PC-9 (cell line): ENCODE results near the gene TULP4. TPM values are rescaled to one million over a fixed set of nuclear protein-coding genes. Genes with fewer than 3 reads are reported as not detected.

Experiments used
- BruUV-seq: library from RNA; stranded (reverse); fragments of 400-500 nt; replicated peaks from 2 replicates; lab custom pipeline; 2021; lab: Mats Ljungman, UMichigan
- CTCF ChIA-PET: fragments of 300-600 bp; sonication (Branson Sonifier 250); formaldehyde crosslinking; loops from one replicate; lab custom pipeline; 2022; ENCODE audit warnings: antibody characterized with exemption; lab: Charles Lee
- POLR2A ChIA-PET: fragments of 300-600 bp; sonication (Branson Sonifier 250); formaldehyde crosslinking; loops from one replicate; lab custom pipeline; 2022; ENCODE audit warnings: antibody characterized with exemption; ENCODE audit not compliant: unreplicated experiment; lab: Charles Lee
- DNase-seq, 2 experiments: peaks; one replicate each; pipeline versions ENCODE4 v3.0.0 to v3.0.0-alpha.2; 2015 to 2022; ENCODE audit warnings: mixed read lengths in 1 of 2
- H2AFZ ChIP-seq: fragments of 200-600 bp; sonication (generic); 2 replicates; pipeline ENCODE4 v1.8.1; 2017; ENCODE audit warnings: antibody characterized with exemption
- H3F3A ChIP-seq: fragments of 200-600 bp; sonication (generic); 2 replicates; pipeline ENCODE4 v1.8.1; 2017; ENCODE audit warnings: antibody characterized with exemption, mild to moderate bottlenecking, low read depth; ENCODE audit not compliant: insufficient read depth
- H3K27ac ChIP-seq: fragments of 200-600 bp; sonication (generic); 2 replicates; pipeline ENCODE4 v1.6.1; 2016; ENCODE audit warnings: mixed run types
- H3K27me3 ChIP-seq: fragments of 200-600 bp; sonication (generic); 2 replicates; pipeline ENCODE4 v1.6.1; 2016; ENCODE audit warnings: low read depth, mixed run types; ENCODE audit not compliant: insufficient read depth
- H3K36me3 ChIP-seq: fragments of 200-600 bp; sonication (generic); 2 replicates; pipeline ENCODE4 v1.6.1; 2016; ENCODE audit warnings: low read depth, mixed run types
- H3K4me1 ChIP-seq: fragments of 200-600 bp; sonication (generic); replicated peaks from 2 replicates; pipeline ENCODE4 v1.6.1; 2016; ENCODE audit warnings: mixed run types; ENCODE audit not compliant: insufficient read depth
- H3K4me2 ChIP-seq: fragments of 200-600 bp; sonication (generic); 2 replicates; pipeline ENCODE4 v1.6.1; 2017; ENCODE audit warnings: mixed run types
- H3K4me3 ChIP-seq: fragments of 200-600 bp; sonication (generic); 2 replicates; pipeline ENCODE4 v1.6.1; 2016; ENCODE audit warnings: mixed run types
- H3K79me2 ChIP-seq: fragments of 200-600 bp; sonication (generic); 2 replicates; pipeline ENCODE4 v1.6.1; 2017; ENCODE audit warnings: low read depth, mixed run types
- H3K9me2 ChIP-seq: fragments of 200-600 bp; sonication (generic); 2 replicates; pipeline ENCODE4 v1.8.1; 2017; ENCODE audit warnings: mild to moderate bottlenecking; ENCODE audit not compliant: insufficient read depth
- H3K9me3 ChIP-seq: fragments of 200-600 bp; sonication (generic); 2 replicates; pipeline ENCODE4 v1.8.1; 2016; ENCODE audit warnings: low read depth; ENCODE audit not compliant: insufficient read depth
- H4K20me1 ChIP-seq: fragments of 200-600 bp; sonication (generic); 2 replicates; pipeline ENCODE4 v1.8.1; 2017; ENCODE audit not compliant: insufficient read depth
- CTCF ChIP-seq: fragments of 200-600 bp; sonication (generic); conservative IDR thresholded peaks from 2 replicates; pipeline ENCODE4 v1.6.1; 2017; ENCODE audit warnings: mixed run types, antibody characterized with exemption, mild to moderate bottlenecking, moderate library complexity
- EZH2 ChIP-seq: fragments of 200-600 bp; sonication (generic); IDR thresholded peaks from 2 replicates; pipeline ENCODE4 v1.8.0; 2017; ENCODE audit warnings: antibody characterized with exemption, low read depth
- intact Hi-C: fragments of 100-400 bp; cut with micrococcal nuclease; formaldehyde crosslinking; loops from one replicate; pipeline ENCODE4 v1.10.0; 2022; ENCODE audit not compliant: unreplicated experiment
- total RNA-seq: library from RNA; stranded (reverse); gene quantifications from 2 replicates; pipeline ENCODE4 v1.2.3, GENCODE V29; 2021

Gene TULP4
- total RNA-seq, 1 experiment from 2014 or later = 34.0 TPM

- H4K20me1 ChIP-seq = peaks cover 11% of the 10 kb centered on the region; the same call in 1 of the 2 replicates
- H3K4me3 ChIP-seq = no peak overlapping the region
- no peaks in the 10 kb centered on the region for H3K9me2 ChIP-seq
- TF ChIP-seq EZH2 (no peak), CTCF (no peak)
- no peak overlapping the region for H3K27ac ChIP-seq
- no peaks in the 10 kb centered on the region for H3K4me1 ChIP-seq
- ChIA-PET CTCF (no interaction called here), POLR2A (no interaction called here)
- no peaks in the 10 kb centered on the region; the same call in 1 of the 2 replicates for H3K79me2 ChIP-seq
- DNase-seq = no peak
- H3K36me3 ChIP-seq = no peaks in the 10 kb centered on the region
- intact Hi-C loops = no loop called here
- no peak overlapping the region for H2AFZ ChIP-seq
- no peak overlapping the region for H3K4me2 ChIP-seq
- no peaks in the 10 kb centered on the region for H3F3A ChIP-seq
- H3K9me3 ChIP-seq = no peaks in the 10 kb centered on the region
- no TSS peak for BruUV-seq
- no peaks in the 10 kb centered on the region for H3K27me3 ChIP-seq
These were observed 32.6 kb upstream of the TULP4 start for GRCh38 chr6:158279615-158280014.

DNA sequence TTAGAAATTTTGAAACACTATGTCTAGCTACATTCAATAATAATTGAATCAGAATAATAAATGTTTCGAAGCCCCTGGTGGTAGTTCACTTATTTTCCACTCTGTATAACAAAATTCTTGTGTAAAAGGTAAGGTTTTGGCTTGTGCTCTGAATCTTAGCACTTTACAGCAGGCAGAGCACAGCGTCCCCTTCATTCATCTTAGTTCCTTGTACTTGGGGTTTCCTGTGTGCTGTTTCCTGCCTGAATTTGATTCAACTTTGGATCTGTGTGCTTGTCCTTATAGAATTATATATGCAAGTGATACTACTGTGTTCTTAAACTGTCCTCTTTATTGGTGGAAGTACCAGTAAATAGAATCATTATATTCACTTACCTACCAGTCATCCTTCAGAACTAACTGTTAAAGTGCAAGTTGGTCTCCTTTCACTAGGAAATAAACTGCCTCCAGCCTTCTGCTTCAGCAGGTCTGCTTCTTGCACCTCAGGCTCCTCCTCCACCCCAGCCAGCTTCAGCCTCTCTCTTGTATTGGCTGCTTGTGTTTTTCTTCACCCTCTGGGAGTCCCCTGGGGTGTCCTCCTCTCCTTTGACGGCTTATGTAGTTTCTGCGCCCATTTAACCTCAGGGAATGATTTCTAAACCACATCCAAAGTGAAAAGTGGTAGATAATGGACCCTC is 28.8 kb upstream of the TULP4 start:
- no TSS peak for BruUV-seq
- TF ChIP-seq EZH2 = no peak
- TF ChIP-seq CTCF = no peak
- no peak for DNase-seq
- H2AFZ ChIP-seq = no peak overlapping the region
- no peak overlapping the region for H3K4me2 ChIP-seq
- no peaks in the 10 kb centered on the region for H3K36me3 ChIP-seq
- H3K27ac ChIP-seq = no peak overlapping the region
- CTCF ChIA-PET = no interaction called here
- intact Hi-C loops = no loop called here
- H3K4me3 ChIP-seq = no peak overlapping the region
- H3K4me1 ChIP-seq = no peaks in the 10 kb centered on the region
- POLR2A ChIA-PET = no interaction called here
- H3K27me3 ChIP-seq = no peaks in the 10 kb centered on the region
- H3K9me2 ChIP-seq = no peaks in the 10 kb centered on the region
- peaks cover 3% of the 10 kb centered on the region; the same call in 1 of the 2 replicates for H3F3A ChIP-seq
- H3K9me3 ChIP-seq = no peaks in the 10 kb centered on the region
- no peaks in the 10 kb centered on the region; the same call in 1 of the 2 replicates for H3K79me2 ChIP-seq
- H4K20me1 ChIP-seq = peaks cover 3% of the 10 kb centered on the region; the same call in 1 of the 2 replicates

- no peak overlapping the region for H3K27ac ChIP-seq
- H3F3A ChIP-seq = peaks cover 3% of the 10 kb centered on the region; the same call in 1 of the 2 replicates
- intact Hi-C loops = no loop called here
- no TSS peak for BruUV-seq
- no peak overlapping the region for H3K4me3 ChIP-seq
- peaks cover 3% of the 10 kb centered on the region; the same call in 1 of the 2 replicates for H4K20me1 ChIP-seq
- H3K36me3 ChIP-seq = no peaks in the 10 kb centered on the region
- POLR2A ChIA-PET = no interaction called here
- H3K9me3 ChIP-seq = no peaks in the 10 kb centered on the region
- H2AFZ ChIP-seq = no peak overlapping the region
- H3K79me2 ChIP-seq = no peaks in the 10 kb centered on the region; the same call in 1 of the 2 replicates
- no peaks in the 10 kb centered on the region for H3K4me1 ChIP-seq
- no peak overlapping the region for H3K4me2 ChIP-seq
- DNase-seq = no peak
- H3K9me2 ChIP-seq = no peaks in the 10 kb centered on the region
- CTCF ChIA-PET = no interaction called here
- no peak for TF ChIP-seq EZH2
- no peaks in the 10 kb centered on the region for H3K27me3 ChIP-seq
These were observed 28.0 kb upstream of the TULP4 start for GRCh38 chr6:158284007-158284875.
